Activated naive CD8-positive, alpha-beta T cell (primary cell): ENCODE measurements around the gene TXNRD2.

Source experiments
- H3K27ac Mint-ChIP-seq: one replicate; pipeline ENCODE4 v1.8.0; 2021; ENCODE audit warnings: mixed read lengths
- H3K27me3 Mint-ChIP-seq: one replicate; pipeline ENCODE4 v1.8.0; 2021; ENCODE audit warnings: mixed read lengths
- H3K36me3 Mint-ChIP-seq: one replicate; pipeline ENCODE4 v1.8.0; 2021; ENCODE audit warnings: mixed read lengths
- H3K4me1 Mint-ChIP-seq: one replicate; pipeline ENCODE4 v1.8.0; 2021; ENCODE audit warnings: low read depth, mixed read lengths
- H3K4me3 Mint-ChIP-seq: one replicate; pipeline ENCODE4 v1.8.0; 2021; ENCODE audit warnings: mild to moderate bottlenecking, mixed read lengths
- H3K9me3 Mint-ChIP-seq: one replicate; pipeline ENCODE4 v1.8.0; 2021; ENCODE audit warnings: low read depth, mixed read lengths

Gene TXNRD2

DNA sequence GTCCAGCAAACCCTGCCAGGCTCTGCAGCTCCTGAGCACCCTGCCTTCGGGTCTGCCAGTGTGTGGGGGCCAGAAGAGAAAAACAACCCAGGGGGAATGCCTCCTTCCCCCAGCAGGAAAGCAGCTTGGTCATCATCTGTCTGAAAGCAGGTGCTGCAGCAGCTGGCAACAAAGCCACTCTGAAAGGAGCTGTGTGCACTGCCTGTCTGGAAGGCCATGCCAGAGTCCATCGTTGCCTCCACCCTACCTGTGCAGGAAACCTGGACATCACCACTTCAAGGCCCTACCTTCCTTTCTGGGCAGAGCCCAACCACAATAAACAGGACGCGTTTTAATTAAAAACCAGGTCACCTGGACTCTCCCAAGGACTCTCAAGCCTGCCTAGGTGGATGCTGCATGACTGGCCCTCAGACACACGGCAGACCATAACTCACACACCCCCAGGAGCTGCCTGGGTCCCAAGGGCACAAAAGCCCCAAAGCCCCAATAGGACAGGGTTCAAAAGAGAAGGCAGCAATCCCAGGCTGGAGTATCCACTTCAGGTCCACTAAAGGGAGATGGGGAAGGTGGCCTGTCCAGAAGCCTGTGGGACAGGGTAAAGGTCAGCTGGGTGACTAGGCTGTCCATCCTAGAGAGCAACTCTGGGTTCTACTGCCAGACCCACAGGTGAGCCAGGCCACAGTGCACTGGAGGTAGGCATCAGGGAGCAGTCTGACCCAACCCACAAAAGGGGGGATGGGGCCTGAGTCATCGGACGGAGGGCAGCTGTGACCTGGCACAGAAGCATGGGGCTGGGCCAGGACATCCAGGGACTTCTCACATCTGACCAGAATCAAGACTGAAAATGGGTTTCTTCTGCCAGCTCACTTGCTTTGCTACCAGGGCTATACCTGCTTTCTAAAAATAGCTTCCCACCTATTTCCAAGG is 93.1 kb downstream of the TXNRD2 start:
- Mint-ChIP-seq H3K4me3 (no peak overlapping the region), H3K27me3 (no peaks in the 10 kb centered on the region), H3K36me3 (peaks cover 3% of the 10 kb centered on the region), H3K9me3 (no peaks in the 10 kb centered on the region), H3K27ac (peak overlapping the region; percentile 46), H3K4me1 (peaks cover 57% of the 10 kb centered on the region)

GRCh38 chr22:19847345-19847632 is 94.3 kb downstream of the TXNRD2 start:
- Mint-ChIP-seq H3K4me1 (peaks cover 44% of the 10 kb centered on the region), H3K36me3 (peaks cover 3% of the 10 kb centered on the region), H3K4me3 (no peak overlapping the region), H3K27ac (no peak overlapping the region), H3K27me3 (no peaks in the 10 kb centered on the region), H3K9me3 (no peaks in the 10 kb centered on the region)

GRCh38 chr22:19846620-19847344 is 94.8 kb downstream of the TXNRD2 start:
- no peak overlapping the region for H3K4me3 Mint-ChIP-seq
- H3K4me1 Mint-ChIP-seq, result peaks cover 41% of the 10 kb centered on the region
- no peaks in the 10 kb centered on the region for H3K27me3 Mint-ChIP-seq
- no peak overlapping the region for H3K27ac Mint-ChIP-seq
- no peaks in the 10 kb centered on the region for H3K9me3 Mint-ChIP-seq
- peaks cover 3% of the 10 kb centered on the region for H3K36me3 Mint-ChIP-seq

DNA sequence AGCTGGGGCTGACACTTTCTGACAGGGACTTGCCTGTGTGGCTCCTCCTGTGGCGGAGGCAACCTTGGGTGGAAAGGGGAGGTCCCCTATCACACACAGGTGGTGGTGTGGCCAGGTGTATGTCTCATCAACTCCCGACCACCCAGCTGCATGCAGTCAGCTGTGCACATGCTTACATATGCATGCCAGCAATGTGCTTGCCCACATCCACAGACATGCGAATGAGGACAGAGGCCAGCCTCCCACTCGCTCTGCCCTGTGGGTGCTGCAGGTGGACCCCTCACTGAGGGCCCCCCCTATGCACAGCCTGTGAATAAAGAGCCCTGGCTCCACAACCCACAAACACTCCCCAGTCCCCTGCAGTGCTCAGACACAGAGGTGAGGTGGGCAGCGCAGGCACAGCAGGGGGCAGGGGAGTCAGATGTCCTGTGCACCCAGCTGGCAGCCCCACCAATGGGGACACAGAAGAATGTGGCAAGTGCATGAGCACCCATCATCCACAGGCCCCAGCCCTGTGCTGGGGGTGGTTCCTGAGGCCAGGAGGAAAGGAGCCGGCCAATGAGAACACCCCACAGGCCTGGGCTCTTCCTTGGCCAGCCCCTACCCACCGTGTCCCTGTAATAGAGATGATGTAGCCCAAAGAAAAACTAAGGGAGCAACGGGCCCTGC is 96.4 kb downstream of the TXNRD2 start:
- peak overlapping the region; percentile 64 for H3K27ac Mint-ChIP-seq
- no peaks in the 10 kb centered on the region for H3K27me3 Mint-ChIP-seq
- H3K36me3 Mint-ChIP-seq, result peaks cover 3% of the 10 kb centered on the region
- peak overlapping the region; percentile 63 for H3K4me3 Mint-ChIP-seq
- H3K9me3 Mint-ChIP-seq, result no peaks in the 10 kb centered on the region
- peaks cover 33% of the 10 kb centered on the region for H3K4me1 Mint-ChIP-seq

DNA sequence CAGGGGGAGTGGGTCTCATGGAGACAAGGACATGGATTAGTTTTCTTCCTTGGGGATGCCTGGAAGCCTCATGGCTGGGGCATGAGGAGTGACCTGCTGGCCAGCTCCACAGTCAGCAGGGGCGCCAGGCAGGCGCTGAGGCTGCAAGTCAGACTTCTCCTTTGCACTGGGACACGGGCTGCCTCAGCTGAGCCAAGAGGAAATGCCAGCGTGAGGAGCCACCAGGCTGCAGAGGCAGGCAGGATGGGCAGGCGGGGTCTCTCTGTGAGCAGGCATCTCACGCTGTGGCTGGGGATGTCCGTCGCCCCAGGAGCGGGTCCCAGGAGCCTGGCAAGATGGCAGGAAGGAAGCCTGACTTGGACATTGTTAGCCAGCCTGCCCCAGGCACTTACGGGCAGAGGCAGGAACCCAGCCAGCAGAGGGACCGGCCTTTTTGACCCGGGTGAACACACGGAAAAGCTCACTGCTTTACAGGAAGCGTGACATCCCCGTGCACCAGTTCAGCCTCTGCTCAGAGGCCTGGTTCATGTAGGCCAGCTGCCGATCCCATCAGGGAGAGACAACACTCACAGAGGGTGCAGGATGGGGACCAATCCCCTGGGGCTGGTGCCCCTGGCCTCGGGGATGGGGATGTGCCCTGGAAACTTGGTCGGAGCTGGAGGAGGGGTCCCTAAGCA is 97.1 kb downstream of the TXNRD2 start:
- peak overlapping the region; percentile 63 for H3K4me3 Mint-ChIP-seq
- H3K36me3 Mint-ChIP-seq, result peaks cover 3% of the 10 kb centered on the region
- peak overlapping the region; percentile 77 for H3K27ac Mint-ChIP-seq
- peaks cover 27% of the 10 kb centered on the region for H3K4me1 Mint-ChIP-seq
- H3K9me3 Mint-ChIP-seq, result no peaks in the 10 kb centered on the region
- H3K27me3 Mint-ChIP-seq, result no peaks in the 10 kb centered on the region

DNA sequence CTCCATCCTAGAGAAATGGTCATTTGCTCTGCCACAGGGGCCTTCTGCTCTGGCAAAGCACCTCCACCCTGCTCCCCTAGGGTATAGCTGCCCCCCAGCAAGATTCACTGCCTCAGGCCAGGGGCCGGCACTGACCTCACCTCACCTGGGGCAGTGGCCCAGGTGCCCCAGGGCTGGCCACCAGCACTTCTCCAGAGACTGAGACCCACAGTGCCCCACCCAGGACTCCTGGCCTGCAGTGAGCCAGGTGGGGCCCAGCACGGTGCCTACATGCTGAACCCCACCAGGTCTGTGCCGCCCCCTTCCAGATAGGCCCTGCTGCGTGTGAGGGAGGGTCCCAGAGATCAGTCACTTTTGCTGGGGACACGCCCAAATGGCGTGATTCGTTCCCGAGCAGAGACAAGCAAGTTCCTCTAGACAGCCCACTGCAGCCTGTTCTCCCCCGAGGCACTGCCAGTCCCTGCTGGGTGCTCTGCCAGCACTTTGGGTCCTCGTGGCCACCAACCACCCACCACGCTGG is 97.7 kb downstream of the TXNRD2 start:
- no peaks in the 10 kb centered on the region for H3K27me3 Mint-ChIP-seq
- H3K36me3 Mint-ChIP-seq, result peaks cover 5% of the 10 kb centered on the region
- H3K9me3 Mint-ChIP-seq, result no peaks in the 10 kb centered on the region
- peak overlapping the region; percentile 10 for H3K27ac Mint-ChIP-seq
- peaks cover 27% of the 10 kb centered on the region for H3K4me1 Mint-ChIP-seq
- H3K4me3 Mint-ChIP-seq, result no peak overlapping the region

DNA sequence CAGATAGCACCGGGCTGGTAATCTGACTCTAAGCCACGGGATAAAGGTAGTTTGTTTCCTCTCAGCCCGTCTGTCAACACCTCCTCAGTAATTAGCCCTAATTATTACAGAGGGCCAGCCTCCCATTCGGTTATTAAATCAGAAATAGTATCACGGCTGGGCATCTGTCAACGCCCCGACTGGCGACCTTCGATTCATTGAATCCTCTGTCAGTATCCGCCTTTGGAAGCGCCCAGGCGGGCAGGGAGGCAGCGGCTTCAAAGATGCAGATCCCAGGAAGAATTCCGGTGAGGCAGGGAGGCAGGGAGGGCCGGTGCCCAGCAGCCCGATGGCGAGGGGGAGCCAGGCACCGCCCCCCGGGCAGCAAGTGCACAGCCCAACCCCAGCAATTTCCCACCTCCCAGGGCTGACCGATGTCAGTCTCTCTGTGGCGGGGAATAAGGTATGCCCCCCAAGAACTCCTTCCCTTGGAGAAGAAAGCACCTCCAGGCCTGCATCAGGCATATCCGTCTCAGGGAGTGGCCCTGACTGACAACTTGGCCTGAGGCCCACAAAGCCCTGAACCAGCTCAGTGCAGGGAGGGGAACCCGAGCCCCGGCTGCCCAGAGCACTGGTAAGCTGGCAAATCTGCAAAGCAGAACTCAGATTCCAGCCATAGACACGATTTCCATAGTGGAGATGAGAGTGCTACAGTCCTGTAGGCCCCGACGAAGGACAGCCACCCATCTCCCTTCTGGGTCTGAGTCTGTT is 98.3 kb downstream of the TXNRD2 start:
- Mint-ChIP-seq H3K4me1 (peaks cover 28% of the 10 kb centered on the region), H3K9me3 (no peaks in the 10 kb centered on the region), H3K4me3 (no peak overlapping the region), H3K27me3 (no peaks in the 10 kb centered on the region), H3K27ac (no peak overlapping the region), H3K36me3 (peaks cover 7% of the 10 kb centered on the region)

- Mint-ChIP-seq H3K4me3 (no peak overlapping the region), H3K36me3 (peaks cover 4% of the 10 kb centered on the region), H3K4me1 (peaks cover 25% of the 10 kb centered on the region), H3K27ac (no peak overlapping the region), H3K9me3 (no peaks in the 10 kb centered on the region), H3K27me3 (no peaks in the 10 kb centered on the region)
These were observed 99.1 kb downstream of the TXNRD2 start for GRCh38 chr22:19842393-19843106.

DNA sequence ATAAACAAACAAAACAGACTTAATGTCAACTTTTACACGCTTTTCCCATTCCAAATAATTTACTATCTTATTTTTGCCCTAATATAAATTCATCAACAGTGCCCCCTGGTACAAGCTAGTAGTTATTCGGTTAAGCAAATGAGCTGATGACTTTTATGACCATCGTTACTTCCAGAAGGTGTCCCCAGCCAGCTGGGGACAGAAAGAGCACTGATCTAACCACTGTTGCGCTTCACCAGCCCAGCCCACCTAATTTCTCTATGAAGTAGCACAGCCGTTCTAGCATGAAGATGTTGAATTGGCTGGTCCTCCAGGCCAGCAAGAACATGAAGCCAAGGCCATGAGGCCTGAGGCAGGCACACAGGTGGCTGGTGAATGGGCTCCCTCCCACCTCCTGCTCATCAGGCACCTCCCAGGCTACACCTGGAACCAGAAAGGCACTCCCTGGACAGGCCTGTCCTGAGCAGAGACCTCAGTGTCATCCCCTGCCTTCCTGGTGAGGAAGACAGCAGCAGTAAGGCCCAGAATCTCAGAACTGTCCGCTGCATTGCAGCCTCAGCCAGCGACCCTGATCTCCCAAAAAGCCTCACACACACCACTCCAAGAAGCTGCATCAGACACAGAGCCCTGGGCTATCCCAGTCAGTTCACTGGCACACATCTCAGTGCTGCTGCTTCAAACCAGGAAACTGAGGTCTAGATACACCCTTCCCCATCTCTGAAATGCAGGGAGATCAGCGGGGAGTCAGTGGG is 99.8 kb downstream of the TXNRD2 start:
- Mint-ChIP-seq H3K4me1 (peaks cover 25% of the 10 kb centered on the region), H3K36me3 (peaks cover 4% of the 10 kb centered on the region), H3K27me3 (no peaks in the 10 kb centered on the region), H3K9me3 (no peaks in the 10 kb centered on the region), H3K27ac (no peak overlapping the region), H3K4me3 (no peak overlapping the region)

GRCh38 chr22:19840955-19841640 is 100.5 kb downstream of the TXNRD2 start:
- peaks cover 4% of the 10 kb centered on the region for H3K36me3 Mint-ChIP-seq
- no peak overlapping the region for H3K27ac Mint-ChIP-seq
- no peak overlapping the region for H3K4me3 Mint-ChIP-seq
- no peaks in the 10 kb centered on the region for H3K27me3 Mint-ChIP-seq
- peaks cover 28% of the 10 kb centered on the region for H3K4me1 Mint-ChIP-seq
- no peaks in the 10 kb centered on the region for H3K9me3 Mint-ChIP-seq

- H3K27ac Mint-ChIP-seq, result no peak overlapping the region
- H3K4me1 Mint-ChIP-seq, result peaks cover 28% of the 10 kb centered on the region
- H3K9me3 Mint-ChIP-seq, result no peaks in the 10 kb centered on the region
- H3K27me3 Mint-ChIP-seq, result no peaks in the 10 kb centered on the region
- peaks cover 4% of the 10 kb centered on the region for H3K36me3 Mint-ChIP-seq
- no peak overlapping the region for H3K4me3 Mint-ChIP-seq
These were observed 101.6 kb downstream of the TXNRD2 start for GRCh38 chr22:19840059-19840458.

DNA sequence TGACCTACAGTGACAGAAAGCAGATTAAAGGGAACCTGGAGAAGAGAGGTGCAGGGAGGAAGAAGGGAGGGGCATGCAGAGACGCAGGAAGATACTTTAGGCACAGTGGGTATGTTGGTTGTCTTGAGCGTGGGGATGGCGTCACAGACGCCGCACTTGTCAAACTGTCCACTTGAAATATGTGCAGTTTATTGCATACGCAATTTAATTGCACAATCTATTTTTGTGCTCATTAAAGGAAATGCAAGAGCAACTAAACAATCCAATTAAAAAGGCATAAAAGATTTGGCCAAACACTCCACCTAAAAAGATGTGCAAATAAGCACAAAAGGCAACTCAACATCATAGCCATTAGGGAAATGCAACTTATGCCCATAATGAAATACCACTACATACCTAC is 103.7 kb downstream of the TXNRD2 start:
- no peak overlapping the region for H3K4me3 Mint-ChIP-seq
- H3K36me3 Mint-ChIP-seq, result peaks cover 4% of the 10 kb centered on the region
- no peaks in the 10 kb centered on the region for H3K9me3 Mint-ChIP-seq
- no peaks in the 10 kb centered on the region for H3K27me3 Mint-ChIP-seq
- no peak overlapping the region for H3K27ac Mint-ChIP-seq
- H3K4me1 Mint-ChIP-seq, result peaks cover 30% of the 10 kb centered on the region

DNA sequence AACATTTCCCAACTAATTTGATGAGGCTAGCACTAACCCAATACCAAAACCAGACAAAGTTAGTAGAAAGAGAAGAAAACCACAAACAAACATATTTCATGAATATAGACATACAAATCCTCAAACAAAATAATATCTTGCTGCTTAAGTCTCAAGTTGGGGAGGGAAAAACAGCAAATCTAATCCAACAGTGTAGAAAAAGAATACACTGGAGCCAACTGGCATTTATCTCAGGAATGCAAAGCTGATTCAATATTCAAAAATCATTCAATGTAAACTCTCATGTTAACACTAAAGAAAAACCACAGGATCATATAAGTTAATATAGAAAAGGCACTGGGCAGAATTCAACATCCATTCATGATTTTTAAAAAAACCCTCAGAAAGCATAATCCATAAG is 105.1 kb downstream of the TXNRD2 start:
- peaks cover 34% of the 10 kb centered on the region for H3K4me1 Mint-ChIP-seq
- no peaks in the 10 kb centered on the region for H3K9me3 Mint-ChIP-seq
- H3K27me3 Mint-ChIP-seq, result no peaks in the 10 kb centered on the region
- peaks cover 4% of the 10 kb centered on the region for H3K36me3 Mint-ChIP-seq
- no peak overlapping the region for H3K4me3 Mint-ChIP-seq
- H3K27ac Mint-ChIP-seq, result no peak overlapping the region
